Prostate gland (tissue), 2 donors: ENCODE measurements around the gene TMEM132A.

Source experiments
- POLR2A ChIP-seq: fragments of 450-650 bp; IDR thresholded peaks from one replicate; pipeline ENCODE4 v1.6.1; 2016; ENCODE audit warnings: antibody characterized with exemption, mild to moderate bottlenecking
- POLR2AphosphoS5 ChIP-seq: sonication (generic); formaldehyde crosslinking; IDR thresholded peaks from one replicate; pipeline ENCODE4 v1.6.1; 2017; ENCODE audit warnings: antibody characterized with exemption
- TF ChIP-seq, protein P1 (sequence below), 4 experiments: fragments of 200-600 bp in 2 of 4; fragments of 450-650 bp in 2 of 4; sonication (generic) in 2 of 4; IDR thresholded peaks; 1 replicate in 3 of 4; 2 replicates in 1 of 4; pipeline ENCODE4 v1.5.1; 2016 to 2019; ENCODE audit warnings: antibody characterized with exemption in 4 of 4, mild to moderate bottlenecking in 2 of 4, moderate library complexity in 2 of 4

- TF ChIP-seq, protein P1, sequence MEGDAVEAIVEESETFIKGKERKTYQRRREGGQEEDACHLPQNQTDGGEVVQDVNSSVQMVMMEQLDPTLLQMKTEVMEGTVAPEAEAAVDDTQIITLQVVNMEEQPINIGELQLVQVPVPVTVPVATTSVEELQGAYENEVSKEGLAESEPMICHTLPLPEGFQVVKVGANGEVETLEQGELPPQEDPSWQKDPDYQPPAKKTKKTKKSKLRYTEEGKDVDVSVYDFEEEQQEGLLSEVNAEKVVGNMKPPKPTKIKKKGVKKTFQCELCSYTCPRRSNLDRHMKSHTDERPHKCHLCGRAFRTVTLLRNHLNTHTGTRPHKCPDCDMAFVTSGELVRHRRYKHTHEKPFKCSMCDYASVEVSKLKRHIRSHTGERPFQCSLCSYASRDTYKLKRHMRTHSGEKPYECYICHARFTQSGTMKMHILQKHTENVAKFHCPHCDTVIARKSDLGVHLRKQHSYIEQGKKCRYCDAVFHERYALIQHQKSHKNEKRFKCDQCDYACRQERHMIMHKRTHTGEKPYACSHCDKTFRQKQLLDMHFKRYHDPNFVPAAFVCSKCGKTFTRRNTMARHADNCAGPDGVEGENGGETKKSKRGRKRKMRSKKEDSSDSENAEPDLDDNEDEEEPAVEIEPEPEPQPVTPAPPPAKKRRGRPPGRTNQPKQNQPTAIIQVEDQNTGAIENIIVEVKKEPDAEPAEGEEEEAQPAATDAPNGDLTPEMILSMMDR (IDR thresholded peaks at IDR 0.05): no peak
- TF ChIP-seq POLR2A (no peak), POLR2AphosphoS5 (no peak)
Observed at GRCh38 chr11:60879104-60879503, 45.2 kb upstream of the TMEM132A start.
